NCI-H2029 treated with DMSO at 0.1 percent for 48 hours (cell line): Measurements from ENCODE around the gene CWC22.
A peak's percentile ranks its signal among the peaks of the same experiment; 100 is the strongest.
"Not testable (repeated sequence)": the region's sequence is repeated elsewhere in the genome, so short reads cannot be mapped to it uniquely, and the experiment has no call there.

Experiments used
- DNase-seq: peaks from one replicate; lab custom pipeline; 2025; lab: John Stamatoyannopoulos, UW

CWC22 gene

GRCh38 chr2:180003073-180003472, 4.0 kb downstream of the CWC22 start:
- DNase-seq = no peak

- DNase-seq = no peak
These were observed 4.8 kb downstream of the CWC22 start for GRCh38 chr2:180002198-180002770.

GRCh38 chr2:180001726-180002125, 5.4 kb downstream of the CWC22 start:
- DNase-seq = no peak

- no peak for DNase-seq
These were observed 6.7 kb downstream of the CWC22 start for GRCh38 chr2:180000434-180000833.

- DNase-seq = no peak
These were observed 8.1 kb downstream of the CWC22 start for GRCh38 chr2:179999000-179999399.

- DNase-seq = no peak
These were observed 11.2 kb downstream of the CWC22 start for GRCh38 chr2:179995741-179996515.

GRCh38 chr2:179991344-179991743, 15.8 kb downstream of the CWC22 start:
- DNase-seq = no peak

- DNase-seq = no peak
These were observed 16.3 kb downstream of the CWC22 start for GRCh38 chr2:179990676-179991317.

- DNase-seq = no peak
These were observed 19.2 kb downstream of the CWC22 start for GRCh38 chr2:179987916-179988315.

GRCh38 chr2:179985163-179985820, 21.8 kb downstream of the CWC22 start:
- DNase-seq = no peak

- DNase-seq = no peak
These were observed 23.7 kb downstream of the CWC22 start for GRCh38 chr2:179983250-179983932.

GRCh38 chr2:179981085-179981484, 26.0 kb downstream of the CWC22 start:
- peak; percentile 45 for DNase-seq

- no peak for DNase-seq
These were observed 32.3 kb downstream of the CWC22 start for GRCh38 chr2:179974761-179975160.

- no peak for DNase-seq
These were observed 40.2 kb downstream of the CWC22 start for GRCh38 chr2:179966778-179967394.

GRCh38 chr2:179965291-179966258, 41.5 kb downstream of the CWC22 start:
- DNase-seq = no peak

- no peak for DNase-seq
These were observed 43.5 kb downstream of the CWC22 start for GRCh38 chr2:179963626-179964025.

GRCh38 chr2:179958251-179958650, 48.8 kb downstream of the CWC22 start:
- not testable (repeated sequence) for DNase-seq

- DNase-seq = peak; percentile 85
These were observed 53.1 kb downstream of the CWC22 start for GRCh38 chr2:179954026-179954425.

- DNase-seq = no peak
These were observed 53.7 kb downstream of the CWC22 start for GRCh38 chr2:179953359-179953758.

- no peak for DNase-seq
These were observed 54.4 kb downstream of the CWC22 start for GRCh38 chr2:179952658-179953057.
